H9 (cell line): ENCODE results near the gene DDX27. TPM values are rescaled to one million over a fixed set of nuclear protein-coding genes. Genes with fewer than 3 reads are reported as not detected.

Experiments used
- DNase-seq: peaks from one replicate; pipeline ENCODE4 v3.0.0-alpha.2; 2017
- H2AFZ ChIP-seq: one replicate; pipeline ENCODE4 v1.6.1; 2013; ENCODE audit warnings: mild to moderate bottlenecking, low read length, control low read depth, moderate library complexity
- H2AK5ac ChIP-seq: 2 replicates; pipeline ENCODE4 v1.6.1; 2013; ENCODE audit warnings: low read length, control low read depth, mixed read lengths; ENCODE audit not compliant: insufficient read length
- H2BK120ac ChIP-seq: one replicate; pipeline ENCODE4 v1.6.1; 2013; ENCODE audit warnings: low read depth, mild to moderate bottlenecking, low read length, control low read depth, inconsistent platforms; ENCODE audit not compliant: poor library complexity, severe bottlenecking
- H2BK12ac ChIP-seq: 2 replicates; pipeline ENCODE4 v1.6.1; 2013; ENCODE audit warnings: low read length, control low read depth, mixed read lengths, low read depth; ENCODE audit not compliant: insufficient read length
- H2BK15ac ChIP-seq: 2 replicates; pipeline ENCODE4 v1.6.1; 2013; ENCODE audit warnings: low read depth, low read length, control low read depth
- H2BK20ac ChIP-seq: one replicate; pipeline ENCODE4 v1.6.1; 2013; ENCODE audit warnings: low read depth, mild to moderate bottlenecking, low read length, control low read depth, inconsistent platforms; ENCODE audit not compliant: poor library complexity, severe bottlenecking
- H2BK5ac ChIP-seq: 2 replicates; pipeline ENCODE4 v1.6.1; 2013; ENCODE audit warnings: low read length, control low read depth, mixed read lengths; ENCODE audit not compliant: insufficient read length
- H3K14ac ChIP-seq: 2 replicates; pipeline ENCODE4 v1.6.1; 2013; ENCODE audit warnings: low read length, control low read depth; ENCODE audit not compliant: insufficient read depth
- H3K18ac ChIP-seq: 2 replicates; pipeline ENCODE4 v1.6.1; 2013; ENCODE audit warnings: low read depth, mild to moderate bottlenecking, mixed read lengths, low read length, control low read depth; ENCODE audit not compliant: insufficient read length
- H3K23ac ChIP-seq: 2 replicates; pipeline ENCODE4 v1.6.1; 2013; ENCODE audit warnings: low read length, control low read depth, mixed read lengths, low read depth; ENCODE audit not compliant: insufficient read length
- H3K23me2 ChIP-seq: 2 replicates; pipeline ENCODE4 v1.6.1; 2013; ENCODE audit warnings: low read depth, mild to moderate bottlenecking, mixed read lengths, low read length, control low read depth; ENCODE audit not compliant: insufficient read length, poor library complexity, severe bottlenecking
- H3K27ac ChIP-seq: 2 replicates; pipeline ENCODE4 v1.5.1; 2013; ENCODE audit warnings: low read length, control low read depth, mixed read lengths, low read depth; ENCODE audit not compliant: insufficient read length
- H3K27me3 ChIP-seq: 2 replicates; pipeline ENCODE4 v1.6.1; 2013; ENCODE audit warnings: low read length, control low read depth, inconsistent platforms; ENCODE audit not compliant: insufficient read depth
- H3K4ac ChIP-seq: 2 replicates; pipeline ENCODE4 v1.6.1; 2013; ENCODE audit warnings: low read depth, mild to moderate bottlenecking, control low read depth, inconsistent platforms, low read length, moderate library complexity
- H3K4me1 ChIP-seq: 2 replicates; pipeline ENCODE4 v1.6.1; 2013; ENCODE audit warnings: low read length, control low read depth, inconsistent platforms; ENCODE audit not compliant: insufficient read depth
- H3K4me2 ChIP-seq: 2 replicates; pipeline ENCODE4 v1.6.1; 2013; ENCODE audit warnings: low read length, control low read depth, mixed read lengths; ENCODE audit not compliant: insufficient read length, insufficient read depth
- H3K56ac ChIP-seq: 2 replicates; pipeline ENCODE4 v1.6.1; 2013; ENCODE audit warnings: low read depth, mild to moderate bottlenecking, mixed read lengths, low read length, control low read depth; ENCODE audit not compliant: insufficient read length
- H3K79me1 ChIP-seq: 2 replicates; pipeline ENCODE4 v1.6.1; 2013; ENCODE audit warnings: low read depth, mild to moderate bottlenecking, moderate library complexity, low read length, control low read depth, inconsistent platforms; ENCODE audit not compliant: insufficient read depth, poor library complexity, severe bottlenecking
- H3K79me2 ChIP-seq: 2 replicates; pipeline ENCODE4 v1.6.1; 2013; ENCODE audit warnings: low read length, control low read depth, inconsistent platforms; ENCODE audit not compliant: insufficient read depth
- H3K9ac ChIP-seq: 2 replicates; pipeline ENCODE4 v1.6.1; 2013; ENCODE audit warnings: low read length, control low read depth, mixed read lengths; ENCODE audit not compliant: insufficient read length; ENCODE audit errors: extremely low read depth
- H3K9me3 ChIP-seq: one replicate; pipeline ENCODE4 v1.6.1; 2013; ENCODE audit warnings: low read depth, low read length, inconsistent platforms; ENCODE audit not compliant: control insufficient read depth
- H3T11ph ChIP-seq: one replicate; pipeline ENCODE4 v1.6.1; 2013; ENCODE audit warnings: mild to moderate bottlenecking, low read length, control low read depth, inconsistent platforms
- H4K20me1 ChIP-seq: one replicate; pipeline ENCODE4 v1.6.1; 2013; ENCODE audit not compliant: control insufficient read depth, insufficient read length, insufficient read depth
- H4K5ac ChIP-seq: 2 replicates; pipeline ENCODE4 v1.6.1; 2013; ENCODE audit warnings: low read depth, mild to moderate bottlenecking, mixed read lengths, low read length, control low read depth; ENCODE audit not compliant: insufficient read length
- H4K8ac ChIP-seq: replicated peaks from 2 replicates; pipeline ENCODE4 v1.6.1; 2013; ENCODE audit warnings: low read length, control low read depth, mixed read lengths, low read depth; ENCODE audit not compliant: insufficient read length
- H4K91ac ChIP-seq: 2 replicates; pipeline ENCODE4 v1.6.1; 2013; ENCODE audit warnings: low read depth, mild to moderate bottlenecking, moderate library complexity, mixed read lengths, low read length, control low read depth; ENCODE audit not compliant: insufficient read length
- H3K27ac Mint-ChIP-seq, 3 experiments: 2 replicates in 2 of 3; 3 replicates in 1 of 3; pipeline ENCODE4 v1.8.0; 2020 to 2021; ENCODE audit warnings: mixed read lengths in 3 of 3, mild to moderate bottlenecking in 1 of 3, moderate library complexity in 1 of 3
- H3K27me3 Mint-ChIP-seq: 2 replicates; pipeline ENCODE4 v1.8.0; 2021; ENCODE audit warnings: low read depth, mild to moderate bottlenecking, moderate library complexity, mixed read lengths
- H3K36me3 Mint-ChIP-seq, 3 experiments: 2 replicates in 2 of 3; 3 replicates in 1 of 3; pipeline ENCODE4 v1.8.0; 2020 to 2021; ENCODE audit warnings: low read depth in 3 of 3, mixed read lengths in 3 of 3; ENCODE audit not compliant: insufficient read depth in 1 of 3
- H3K4me1 Mint-ChIP-seq, 2 experiments: 2 replicates each; pipeline ENCODE4 v1.8.0; 2020; ENCODE audit warnings: mixed read lengths in 2 of 2
- H3K4me3 Mint-ChIP-seq, 2 experiments: 2 replicates in 1 of 2; 3 replicates in 1 of 2; pipeline ENCODE4 v1.8.0; 2020 to 2021; ENCODE audit warnings: mild to moderate bottlenecking in 2 of 2, mixed read lengths in 2 of 2, moderate library complexity in 1 of 2
- H3K9me3 Mint-ChIP-seq, 2 experiments: 2 replicates in 1 of 2; 3 replicates in 1 of 2; pipeline ENCODE4 v1.8.0; 2020; ENCODE audit warnings: mild to moderate bottlenecking in 2 of 2, mixed read lengths in 2 of 2, moderate library complexity in 1 of 2
- WGBS: extraction: QIAGEN DNeasy Blood & Tissue Kit; methylation state at CpG from one replicate; pipeline ENCODE4 v1.1.7; 2013; ENCODE audit warnings: missing lambda C conversion rate, low lambda C conversion rate, mixed read lengths; ENCODE audit not compliant: insufficient read length; ENCODE audit errors: extremely low coverage; 5-methylcytosine and 5-hydroxymethylcytosine counted together
- total RNA-seq: library from RNA; stranded (reverse); gene quantifications from 2 replicates; pipeline ENCODE4 v1.2.1, GENCODE V29; 2021
- TF ChIP-seq, protein P1 (sequence below): fragments of 200-600 bp; sonication (generic); conservative IDR thresholded peaks from 3 replicates; pipeline ENCODE4 v1.8.0; 2021; ENCODE audit warnings: antibody characterized with exemption, mild to moderate bottlenecking

Gene DDX27
- total RNA-seq, 1 experiment from 2014 or later: 46.9 TPM

DNA sequence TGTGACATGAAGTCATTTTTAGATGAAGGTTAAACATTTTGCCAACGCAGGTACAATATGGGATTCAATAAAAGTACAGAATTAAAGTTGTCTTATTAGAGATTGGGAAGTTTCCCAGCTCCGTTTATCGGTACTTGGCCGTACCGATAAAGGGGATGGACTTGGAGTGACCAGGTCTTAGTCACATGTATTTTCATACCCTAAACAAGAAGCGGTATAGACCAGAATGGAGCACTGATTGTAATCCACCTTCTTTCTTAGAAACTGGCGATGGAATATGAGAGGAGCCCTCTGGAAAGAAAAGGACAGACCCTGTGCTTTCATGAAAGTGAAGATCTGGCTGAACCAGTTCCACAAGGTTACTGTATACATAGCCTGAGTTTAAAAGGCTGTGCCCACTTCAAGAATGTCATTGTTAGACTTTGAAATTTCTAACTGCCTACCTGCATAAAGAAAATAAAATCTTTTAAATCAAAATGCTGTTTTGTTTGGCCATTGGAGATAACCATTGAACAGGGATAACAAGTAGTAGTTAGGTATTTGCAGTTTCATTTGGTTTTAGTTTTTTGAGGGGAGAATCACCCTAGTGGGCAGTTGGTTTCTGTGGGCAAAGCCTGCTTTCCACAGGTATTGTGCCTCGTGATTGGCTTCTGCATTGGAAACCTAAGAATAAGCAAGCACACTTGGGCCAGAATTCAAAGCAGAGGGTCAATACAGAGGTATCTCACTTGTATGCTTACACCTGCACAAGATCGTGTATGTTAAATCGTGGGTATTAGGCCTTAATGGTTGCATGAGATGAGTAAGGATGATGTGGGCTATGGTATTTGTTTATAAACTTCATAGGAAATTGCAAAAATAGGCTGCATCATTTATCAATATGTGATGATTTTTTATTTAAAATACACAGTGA is 69.8 kb downstream of the DDX27 start:
- 0 out of 5 replicates have a peak overlapping the region, but pooled peaks of 1 of the 2 experiments have one; percentile 8 for H3K4me3 Mint-ChIP-seq
- H3K27ac Mint-ChIP-seq: peak overlapping the region; percentile 62 to 92 (median 66)
- Histone ChIP-seq H3K27me3 (no peaks in the 10 kb centered on the region), H3K18ac (no peak overlapping the region), H2AK5ac (no peak overlapping the region), H3T11ph (no peak overlapping the region), H4K20me1 (no peaks in the 10 kb centered on the region), H2BK20ac (no peak overlapping the region), H3K4ac (no peak overlapping the region), H3K4me1 (no peaks in the 10 kb centered on the region), H2BK15ac (no peak overlapping the region), H4K5ac (no peak overlapping the region), H2BK12ac (no peak overlapping the region), H3K23me2 (no peaks in the 10 kb centered on the region), H3K4me2 (no peak overlapping the region), H3K79me1 (no peaks in the 10 kb centered on the region), H3K27ac (peak overlapping the region; percentile 56), H3K9ac (no peak overlapping the region), H3K23ac (no peak overlapping the region), H3K9me3 (no peaks in the 10 kb centered on the region), H3K56ac (no peak overlapping the region), H2AFZ (no peak overlapping the region), H4K91ac (no peak overlapping the region), H3K14ac (no peak overlapping the region), H2BK120ac (no peak overlapping the region), H2BK5ac (no peak overlapping the region), H3K79me2 (peaks cover 13% of the 10 kb centered on the region; the same call in 1 of the 2 replicates), H4K8ac (no peak overlapping the region)
- peaks cover 0 to 9% of the 10 kb centered on the region in 2 experiments; a peak in 2 of 5 replicates for H3K9me3 Mint-ChIP-seq
- TF ChIP-seq, protein P1, sequence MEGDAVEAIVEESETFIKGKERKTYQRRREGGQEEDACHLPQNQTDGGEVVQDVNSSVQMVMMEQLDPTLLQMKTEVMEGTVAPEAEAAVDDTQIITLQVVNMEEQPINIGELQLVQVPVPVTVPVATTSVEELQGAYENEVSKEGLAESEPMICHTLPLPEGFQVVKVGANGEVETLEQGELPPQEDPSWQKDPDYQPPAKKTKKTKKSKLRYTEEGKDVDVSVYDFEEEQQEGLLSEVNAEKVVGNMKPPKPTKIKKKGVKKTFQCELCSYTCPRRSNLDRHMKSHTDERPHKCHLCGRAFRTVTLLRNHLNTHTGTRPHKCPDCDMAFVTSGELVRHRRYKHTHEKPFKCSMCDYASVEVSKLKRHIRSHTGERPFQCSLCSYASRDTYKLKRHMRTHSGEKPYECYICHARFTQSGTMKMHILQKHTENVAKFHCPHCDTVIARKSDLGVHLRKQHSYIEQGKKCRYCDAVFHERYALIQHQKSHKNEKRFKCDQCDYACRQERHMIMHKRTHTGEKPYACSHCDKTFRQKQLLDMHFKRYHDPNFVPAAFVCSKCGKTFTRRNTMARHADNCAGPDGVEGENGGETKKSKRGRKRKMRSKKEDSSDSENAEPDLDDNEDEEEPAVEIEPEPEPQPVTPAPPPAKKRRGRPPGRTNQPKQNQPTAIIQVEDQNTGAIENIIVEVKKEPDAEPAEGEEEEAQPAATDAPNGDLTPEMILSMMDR: no peak
- peaks cover 54 to 68% of the 10 kb centered on the region in 2 experiments for H3K4me1 Mint-ChIP-seq
- H3K36me3 Mint-ChIP-seq: peaks cover 52 to 83% (median 70%) of the 10 kb centered on the region in 3 experiments
- no CpG with 5 or more reads among the region's 10 CpGs for WGBS
- H3K27me3 Mint-ChIP-seq: peaks cover 2% of the 10 kb centered on the region; the same call in 1 of the 2 replicates
- DNase-seq: no peak
